Osteocyte (in vitro differentiated cells): ENCODE results near the gene MYT1. TPM values are rescaled to one million over a fixed set of nuclear protein-coding genes. Genes with fewer than 3 reads are reported as not detected.

ENCODE experiments used
- DNase-seq: peaks from one replicate; pipeline ENCODE4 v3.0.0; 2021; ENCODE audit warnings: mixed read lengths; ENCODE audit not compliant: unreplicated experiment; ENCODE audit errors: extremely low spot score
- H3K27ac Mint-ChIP-seq: one replicate; pipeline ENCODE4 v1.8.0; 2021; ENCODE audit warnings: mild to moderate bottlenecking, mixed read lengths; ENCODE audit not compliant: unreplicated experiment
- H3K27me3 Mint-ChIP-seq: one replicate; pipeline ENCODE4 v1.8.0; 2021; ENCODE audit warnings: mixed read lengths; ENCODE audit not compliant: unreplicated experiment
- H3K36me3 Mint-ChIP-seq: one replicate; pipeline ENCODE4 v1.8.0; 2021; ENCODE audit warnings: mixed read lengths; ENCODE audit not compliant: unreplicated experiment
- H3K4me1 Mint-ChIP-seq: one replicate; pipeline ENCODE4 v1.8.0; 2021; ENCODE audit warnings: mixed read lengths; ENCODE audit not compliant: unreplicated experiment
- H3K4me3 Mint-ChIP-seq: one replicate; pipeline ENCODE4 v1.8.0; 2021; ENCODE audit warnings: mild to moderate bottlenecking, moderate library complexity, mixed read lengths; ENCODE audit not compliant: unreplicated experiment
- H3K9me3 Mint-ChIP-seq: one replicate; pipeline ENCODE4 v1.8.0; 2021; ENCODE audit warnings: mixed read lengths; ENCODE audit not compliant: unreplicated experiment
- CTCF ChIP-seq: fragments of 200-600 bp; sonication (generic); IDR thresholded peaks from 2 replicates; pipeline ENCODE4 v1.5.0; 2021; ENCODE audit warnings: antibody characterized with exemption, mild to moderate bottlenecking, moderate library complexity
- total RNA-seq: library from RNA; stranded (reverse); gene quantifications from 2 replicates; pipeline ENCODE4 v1.2.1, GENCODE V29; 2021

The MYT1 gene
- total RNA-seq, 1 donor from 2014 or later: not detected

GRCh38 chr20:64198347-64198746 lies 34.1 kb downstream of the MYT1 start:
- Mint-ChIP-seq H3K36me3 (no peaks in the 10 kb centered on the region), H3K27ac (no peak overlapping the region), H3K27me3 (peaks cover 17% of the 10 kb centered on the region), H3K4me3 (no peak overlapping the region), H3K4me1 (no peaks in the 10 kb centered on the region), H3K9me3 (no peaks in the 10 kb centered on the region)
- TF ChIP-seq CTCF: no peak
- no peak for DNase-seq

GRCh38 chr20:64199395-64199794 lies 35.1 kb downstream of the MYT1 start:
- Mint-ChIP-seq H3K4me3 (no peak overlapping the region), H3K36me3 (no peaks in the 10 kb centered on the region), H3K9me3 (no peaks in the 10 kb centered on the region), H3K4me1 (no peaks in the 10 kb centered on the region), H3K27ac (no peak overlapping the region), H3K27me3 (peaks cover 17% of the 10 kb centered on the region)
- no peak for DNase-seq
- TF ChIP-seq CTCF: no peak

- Mint-ChIP-seq H3K4me1 (no peaks in the 10 kb centered on the region), H3K9me3 (no peaks in the 10 kb centered on the region), H3K27ac (no peak overlapping the region), H3K27me3 (peaks cover 18% of the 10 kb centered on the region), H3K4me3 (no peak overlapping the region), H3K36me3 (no peaks in the 10 kb centered on the region)
- no peak for TF ChIP-seq CTCF
- DNase-seq: no peak
Observed at GRCh38 chr20:64200740-64201139, 36.5 kb downstream of the MYT1 start.

GRCh38 chr20:64201653-64202052 lies 37.4 kb downstream of the MYT1 start:
- no peak overlapping the region for H3K4me3 Mint-ChIP-seq
- peaks cover 21% of the 10 kb centered on the region for H3K27me3 Mint-ChIP-seq
- DNase-seq: no peak
- H3K9me3 Mint-ChIP-seq: no peaks in the 10 kb centered on the region
- no peaks in the 10 kb centered on the region for H3K4me1 Mint-ChIP-seq
- TF ChIP-seq CTCF: no peak
- H3K27ac Mint-ChIP-seq: no peak overlapping the region
- H3K36me3 Mint-ChIP-seq: no peaks in the 10 kb centered on the region

- Mint-ChIP-seq H3K27ac (no peak overlapping the region), H3K27me3 (peaks cover 17% of the 10 kb centered on the region), H3K36me3 (no peaks in the 10 kb centered on the region), H3K4me1 (no peaks in the 10 kb centered on the region), H3K4me3 (no peak overlapping the region), H3K9me3 (no peaks in the 10 kb centered on the region)
- no peak for TF ChIP-seq CTCF
- no peak for DNase-seq
Observed at GRCh38 chr20:64203037-64203777, 39.0 kb downstream of the MYT1 start.
